ENCODE data around the gene TRIM3. TPM values are rescaled to one million over a fixed set of nuclear protein-coding genes. Genes with fewer than 3 reads are reported as not detected.
A peak's percentile ranks its signal among the peaks of the same experiment; 100 is the strongest.

TRIM3 gene
- total RNA-seq, 1 donor from 2014 or later: 13.7 TPM

DNA sequence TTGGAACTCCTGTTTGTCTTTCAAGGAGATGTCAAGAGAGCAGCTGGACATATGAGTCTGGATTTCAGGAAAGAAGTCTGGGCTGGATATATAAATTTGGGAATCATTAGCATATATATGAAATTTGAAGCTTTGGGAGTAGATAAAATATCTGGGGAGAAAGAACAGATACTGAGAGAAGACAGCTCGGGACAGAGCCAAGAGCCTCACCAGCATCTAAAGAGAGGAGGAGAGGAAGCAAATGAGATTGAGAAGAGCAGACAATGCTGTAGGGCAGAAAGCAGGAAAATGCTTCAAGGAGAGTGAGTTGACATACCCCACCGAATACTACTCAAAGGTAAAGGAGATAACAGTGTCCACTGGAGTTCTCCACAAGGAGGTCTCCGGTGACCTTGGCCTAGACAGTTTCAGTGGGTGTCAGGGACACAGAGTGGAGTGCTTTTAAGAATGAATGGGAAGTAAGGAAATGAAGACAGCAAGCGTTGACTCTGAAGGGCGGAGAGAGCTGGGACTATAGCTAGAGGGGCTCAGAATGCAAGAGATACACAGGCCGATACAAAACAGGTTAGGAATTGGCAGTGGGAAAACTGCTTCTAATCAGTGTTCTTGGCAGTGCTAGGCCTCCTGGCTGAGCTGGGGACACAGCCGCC lies 55.7 kb downstream of the TRIM3 start:
- TF ChIP-seq, protein P1, sequence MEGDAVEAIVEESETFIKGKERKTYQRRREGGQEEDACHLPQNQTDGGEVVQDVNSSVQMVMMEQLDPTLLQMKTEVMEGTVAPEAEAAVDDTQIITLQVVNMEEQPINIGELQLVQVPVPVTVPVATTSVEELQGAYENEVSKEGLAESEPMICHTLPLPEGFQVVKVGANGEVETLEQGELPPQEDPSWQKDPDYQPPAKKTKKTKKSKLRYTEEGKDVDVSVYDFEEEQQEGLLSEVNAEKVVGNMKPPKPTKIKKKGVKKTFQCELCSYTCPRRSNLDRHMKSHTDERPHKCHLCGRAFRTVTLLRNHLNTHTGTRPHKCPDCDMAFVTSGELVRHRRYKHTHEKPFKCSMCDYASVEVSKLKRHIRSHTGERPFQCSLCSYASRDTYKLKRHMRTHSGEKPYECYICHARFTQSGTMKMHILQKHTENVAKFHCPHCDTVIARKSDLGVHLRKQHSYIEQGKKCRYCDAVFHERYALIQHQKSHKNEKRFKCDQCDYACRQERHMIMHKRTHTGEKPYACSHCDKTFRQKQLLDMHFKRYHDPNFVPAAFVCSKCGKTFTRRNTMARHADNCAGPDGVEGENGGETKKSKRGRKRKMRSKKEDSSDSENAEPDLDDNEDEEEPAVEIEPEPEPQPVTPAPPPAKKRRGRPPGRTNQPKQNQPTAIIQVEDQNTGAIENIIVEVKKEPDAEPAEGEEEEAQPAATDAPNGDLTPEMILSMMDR (IDR thresholded peaks at IDR 0.05; ENCODE audit: insufficient read depth, low read length, poor library complexity, severe bottlenecking): no peak
- Histone ChIP-seq H3K36me3 (ENCODE audit: control insufficient read depth, insufficient read depth, low read length) (no peaks in the 10 kb centered on the region), H3K4me3 (ENCODE audit: low read depth, low read length) (peak overlapping the region; percentile 75), H3K27me3 (ENCODE audit: control insufficient read depth, insufficient read depth, low read length) (peaks cover 3% of the 10 kb centered on the region)
- no peak for DNase-seq (ENCODE audit: low read depth)

DNA sequence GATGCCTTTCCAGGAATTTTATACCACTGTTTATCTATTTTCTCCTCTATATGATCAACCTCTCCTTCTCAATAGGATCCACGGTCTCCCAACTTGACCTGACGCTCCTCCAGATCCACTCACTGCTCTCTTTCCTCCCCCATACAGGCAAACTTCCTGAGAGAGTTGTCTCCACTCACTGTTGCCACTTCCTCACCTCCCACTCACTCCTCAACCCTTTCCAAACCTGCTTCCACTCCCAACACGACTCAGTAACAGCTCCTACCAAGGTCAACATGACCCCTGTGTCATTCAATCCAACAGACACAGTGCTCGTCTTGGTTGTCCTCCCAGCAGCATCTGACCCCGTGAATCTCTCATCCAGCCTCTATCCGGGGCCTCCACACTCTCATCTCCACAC lies 57.9 kb downstream of the TRIM3 start:
- H3K27me3 ChIP-seq (ENCODE audit: control insufficient read depth, insufficient read depth, low read length): no peaks in the 10 kb centered on the region
- H3K4me3 ChIP-seq (ENCODE audit: low read depth, low read length): no peak overlapping the region
- TF ChIP-seq, protein P1 (IDR thresholded peaks at IDR 0.05; ENCODE audit: insufficient read depth, low read length, poor library complexity, severe bottlenecking): no peak
- no peak for DNase-seq (ENCODE audit: low read depth)
- no peaks in the 10 kb centered on the region for H3K36me3 ChIP-seq (ENCODE audit: control insufficient read depth, insufficient read depth, low read length)

DNA sequence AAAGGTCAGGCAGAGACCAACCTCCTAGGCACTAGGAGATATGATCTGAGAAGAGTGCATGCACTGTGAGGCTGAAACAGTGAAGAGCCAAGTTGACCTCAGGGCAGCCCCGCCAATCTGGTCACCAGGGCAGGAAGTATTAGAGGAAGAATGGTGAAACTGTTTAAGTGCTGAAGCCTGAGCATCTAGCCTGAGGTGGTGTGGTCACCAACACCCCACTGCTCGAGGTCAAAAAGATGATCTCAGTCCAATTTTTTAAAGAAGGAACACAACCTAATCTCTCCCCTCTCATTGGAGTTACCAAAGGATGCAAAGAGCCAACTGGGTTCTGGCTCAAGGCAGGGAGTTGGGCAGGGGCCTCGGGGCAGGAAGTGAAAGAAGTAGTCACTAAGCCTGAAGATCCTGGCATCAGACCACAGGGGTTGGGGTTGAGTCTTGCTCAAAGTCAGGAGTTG lies 58.8 kb downstream of the TRIM3 start:
- H3K27me3 ChIP-seq (ENCODE audit: control insufficient read depth, insufficient read depth, low read length): no peaks in the 10 kb centered on the region
- H3K4me3 ChIP-seq (ENCODE audit: low read depth, low read length): no peak overlapping the region
- DNase-seq (ENCODE audit: low read depth): no peak
- TF ChIP-seq, protein P1 (IDR thresholded peaks at IDR 0.05; ENCODE audit: insufficient read depth, low read length, poor library complexity, severe bottlenecking): no peak
- H3K36me3 ChIP-seq (ENCODE audit: control insufficient read depth, insufficient read depth, low read length): no peaks in the 10 kb centered on the region

DNA sequence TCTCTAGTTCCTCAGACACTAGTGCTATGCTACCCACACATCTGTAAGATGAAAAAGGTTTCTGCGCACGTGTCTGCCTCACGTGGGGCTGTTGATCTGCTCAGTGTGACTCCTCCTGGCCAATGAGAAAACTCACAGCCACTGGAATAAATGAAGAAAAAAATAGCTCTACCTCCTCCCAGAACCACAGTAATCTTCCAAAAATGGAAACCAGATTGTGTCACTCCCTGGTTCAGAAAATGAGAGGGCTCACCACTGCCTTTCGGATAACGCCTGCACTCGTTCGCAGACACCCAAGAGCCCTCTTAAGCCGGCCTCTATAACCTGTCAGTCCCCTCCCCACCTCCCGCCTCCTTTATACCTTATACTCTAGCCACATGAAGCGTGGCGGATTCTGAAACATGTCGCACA lies 59.9 kb downstream of the TRIM3 start:
- no peak overlapping the region for H3K4me3 ChIP-seq (ENCODE audit: low read depth, low read length)
- TF ChIP-seq, protein P1 (IDR thresholded peaks at IDR 0.05; ENCODE audit: insufficient read depth, low read length, poor library complexity, severe bottlenecking): no peak
- no peak for DNase-seq (ENCODE audit: low read depth)
- H3K27me3 ChIP-seq (ENCODE audit: control insufficient read depth, insufficient read depth, low read length): no peaks in the 10 kb centered on the region
- H3K36me3 ChIP-seq (ENCODE audit: control insufficient read depth, insufficient read depth, low read length): no peaks in the 10 kb centered on the region

DNA sequence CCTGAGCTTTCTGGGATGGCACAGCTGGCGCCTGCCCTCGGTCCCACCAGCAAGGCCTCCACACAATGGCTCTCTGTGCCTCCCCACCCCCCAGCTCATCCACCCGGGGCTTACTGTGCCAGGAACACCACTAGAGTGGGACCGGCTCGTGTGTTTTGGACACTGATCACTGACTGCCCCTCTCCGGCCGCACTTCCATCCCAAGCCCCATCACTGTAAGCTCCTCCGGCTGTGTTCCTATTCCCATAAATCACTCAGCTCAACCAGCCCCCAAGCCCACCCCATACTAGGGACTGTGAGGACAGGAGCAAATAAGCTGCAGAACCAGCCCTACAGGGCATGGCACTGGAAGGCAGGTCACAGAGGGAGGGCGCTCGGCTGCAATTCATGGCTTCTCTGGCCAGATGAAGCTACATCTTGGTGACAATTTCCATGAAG lies 62.1 kb downstream of the TRIM3 start:
- TF ChIP-seq, protein P1 (IDR thresholded peaks at IDR 0.05; ENCODE audit: insufficient read depth, low read length, poor library complexity, severe bottlenecking): no peak
- no peaks in the 10 kb centered on the region for H3K27me3 ChIP-seq (ENCODE audit: control insufficient read depth, insufficient read depth, low read length)
- no peak overlapping the region for H3K4me3 ChIP-seq (ENCODE audit: low read depth, low read length)
- DNase-seq (ENCODE audit: low read depth): no peak
- H3K36me3 ChIP-seq (ENCODE audit: control insufficient read depth, insufficient read depth, low read length): no peaks in the 10 kb centered on the region

All from kidney epithelial cell (primary cell).